ENCODE results near the gene SEPTIN10. TPM values are rescaled to one million over a fixed set of nuclear protein-coding genes. Genes with fewer than 3 reads are reported as not detected.

Gene SEPTIN10
- total and polyA plus RNA-seq, 9 donors: 48.9 to 93.8 (median 74.8) TPM

GRCh38 chr2:109529532-109530449 is 84.0 kb downstream of the SEPTIN10 start:
- peaks cover 6% of the 10 kb centered on the region for H3K4me1 ChIP-seq (ENCODE audit: insufficient read depth)
- H3K27me3 ChIP-seq: no peaks in the 10 kb centered on the region
- H3K9me3 ChIP-seq: no peaks in the 10 kb centered on the region
- TF ChIP-seq CTCF (IDR thresholded peaks at IDR 0.05) (no peak), POLR2A (IDR thresholded peaks at IDR 0.05) (no peak), EP300 (IDR thresholded peaks at IDR 0.05) (no peak)
- no peak overlapping the region for H3K4me3 ChIP-seq
- DNase-seq: peak in 2 of 5 donors; percentile 14
- intact Hi-C loops (cut with DNase I): no loop called here
- no peak overlapping the region for H3K27ac ChIP-seq
- H3K36me3 ChIP-seq: no peaks in the 10 kb centered on the region
- 54 to 60% (median 56%) methylated on average over 16 of the region's 16 CpGs for WGBS, 3 donors

- intact Hi-C loops (cut with DNase I): no loop called here
- WGBS, 3 donors: 57 to 68% (median 65%) methylated on average over 20 to 21 of the region's 21 CpGs
Measured at GRCh38 chr2:109528811-109529501, 84.8 kb downstream of the SEPTIN10 start.

GRCh38 chr2:109527846-109528705 is 85.7 kb downstream of the SEPTIN10 start:
- no peak overlapping the region for H3K4me3 ChIP-seq
- TF ChIP-seq CTCF (IDR thresholded peaks at IDR 0.05) (no peak), POLR2A (IDR thresholded peaks at IDR 0.05) (no peak), EP300 (IDR thresholded peaks at IDR 0.05) (no peak)
- peaks cover 6% of the 10 kb centered on the region for H3K4me1 ChIP-seq (ENCODE audit: insufficient read depth)

More at GRCh38 chr2:109528811-109529501, 84.8 kb downstream of the SEPTIN10 start:
- Histone ChIP-seq H3K27ac (no peak overlapping the region), H3K27me3 (no peaks in the 10 kb centered on the region), H3K36me3 (no peaks in the 10 kb centered on the region), H3K4me3 (no peak overlapping the region), H3K4me1 (ENCODE audit: insufficient read depth) (peaks cover 6% of the 10 kb centered on the region), H3K9me3 (no peaks in the 10 kb centered on the region)
- peak in 2 of 5 donors; percentile 11 to 18 for DNase-seq
- no peak for TF ChIP-seq EP300 (IDR thresholded peaks at IDR 0.05)
- no peak for TF ChIP-seq POLR2A (IDR thresholded peaks at IDR 0.05)
- TF ChIP-seq CTCF (IDR thresholded peaks at IDR 0.05): no peak

GRCh38 chr2:109527079-109527478 is 86.7 kb downstream of the SEPTIN10 start:
- H3K4me3 ChIP-seq: no peak overlapping the region
- DNase-seq: peak in 2 of 5 donors; percentile 5 to 11
- no peaks in the 10 kb centered on the region for H3K9me3 ChIP-seq
- H3K4me1 ChIP-seq (ENCODE audit: insufficient read depth): peaks cover 6% of the 10 kb centered on the region
- intact Hi-C loops (cut with DNase I): no loop called here
- TF ChIP-seq EP300 (IDR thresholded peaks at IDR 0.05) (no peak), POLR2A (IDR thresholded peaks at IDR 0.05) (no peak), CTCF (IDR thresholded peaks at IDR 0.05) (no peak)
- H3K27me3 ChIP-seq: no peaks in the 10 kb centered on the region
- 92% methylated on average over 6 of the region's 6 CpGs for WGBS, 3 donors
- H3K36me3 ChIP-seq: no peaks in the 10 kb centered on the region
- no peak overlapping the region for H3K27ac ChIP-seq

More at GRCh38 chr2:109527846-109528705, 85.7 kb downstream of the SEPTIN10 start:
- H3K9me3 ChIP-seq: no peaks in the 10 kb centered on the region
- no peak overlapping the region for H3K27ac ChIP-seq
- no peaks in the 10 kb centered on the region for H3K36me3 ChIP-seq
- 92 to 95% (median 94%) methylated on average over 14 to 16 of the region's 16 CpGs for WGBS, 3 donors
- intact Hi-C loops (cut with DNase I): no loop called here
- peak in 2 of 5 donors; percentile 12 to 17 for DNase-seq
- no peaks in the 10 kb centered on the region for H3K27me3 ChIP-seq

Measured in ovary (tissue), 9 donors.